Colon (tissue), 2 donors: ENCODE measurements around the gene SPN.
"Not testable (repeated sequence)": the region's sequence is repeated elsewhere in the genome, so short reads cannot be mapped to it uniquely, and the experiment has no call there.

Experiments used
- FAIRE-seq: peaks from 2 replicates; lab custom pipeline; 2012; peaks lifted over from hg19 to GRCh38; lab: Jason Lieb, UNC
- donor health status: control.
- donor health status: control.

SPN gene

GRCh38 chr16:29676989-29677785, 14.1 kb downstream of the SPN start:
- FAIRE-seq: no peak

- no peak for FAIRE-seq
Measured at GRCh38 chr16:29678691-29679267, 15.7 kb downstream of the SPN start, which contains the start of gene QPRT. Gene QPRT, plus strand, starts transcription at chr16:29679180. Its CDS starts 18 bp downstream, at chr16:29679198.

- FAIRE-seq: no peak
Measured at GRCh38 chr16:29680180-29680598, 17.1 kb downstream of the SPN start.

GRCh38 chr16:29683543-29684090, 20.6 kb downstream of the SPN start:
- FAIRE-seq: no peak

- FAIRE-seq: no peak
Measured at GRCh38 chr16:29684679-29685078, 21.6 kb downstream of the SPN start.

- no peak for FAIRE-seq
Measured at GRCh38 chr16:29686740-29687332, 23.8 kb downstream of the SPN start.

GRCh38 chr16:29687755-29688154, 24.7 kb downstream of the SPN start:
- FAIRE-seq: no peak

- no peak for FAIRE-seq
Measured at GRCh38 chr16:29688172-29688571, 25.1 kb downstream of the SPN start.

GRCh38 chr16:29689490-29690351, 26.7 kb downstream of the SPN start:
- FAIRE-seq: not testable (repeated sequence)

GRCh38 chr16:29692606-29693005, 29.6 kb downstream of the SPN start:
- not testable (repeated sequence) for FAIRE-seq

GRCh38 chr16:29694384-29695195, 31.5 kb downstream of the SPN start:
- no peak for FAIRE-seq

- FAIRE-seq: not testable (repeated sequence)
Measured at GRCh38 chr16:29695675-29696074, 32.6 kb downstream of the SPN start.

GRCh38 chr16:29696881-29697331, 33.9 kb downstream of the SPN start:
- FAIRE-seq: no peak

- FAIRE-seq: no peak
Measured at GRCh38 chr16:29697391-29697790, 34.3 kb downstream of the SPN start.

GRCh38 chr16:29698042-29698441, 35.0 kb downstream of the SPN start:
- no peak for FAIRE-seq

GRCh38 chr16:29698484-29699323, 35.7 kb downstream of the SPN start:
- FAIRE-seq: no peak

- FAIRE-seq: no peak
Measured at GRCh38 chr16:29699324-29700219, 36.5 kb downstream of the SPN start.

- no peak for FAIRE-seq
Measured at GRCh38 chr16:29700253-29700987, 37.4 kb downstream of the SPN start.
